ENCODE measurements around the gene EVPL.

- TF ChIP-seq CTCF (IDR thresholded peaks at IDR 0.05; ENCODE audit: insufficient read depth, low read depth, low read length) (no peak), EZH2 (IDR thresholded peaks at IDR 0.05; ENCODE audit: insufficient read depth, low read length) (no peak)
Measured at GRCh38 chr17:76038050-76038449, 10.9 kb upstream of the EVPL start.

Measured in astrocyte (in vitro differentiated cells and primary cell).